T-helper 2 cell treated with Interferon-gamma antibody and Interleukin-4, amounts not matched to agents 5 μg/mL and 100 μg/mL, for 36 hours (primary cell): ENCODE measurements around the gene FREY1.

Experiments
- DNase-seq: peaks from one replicate; pipeline ENCODE4 v3.0.0; 2021; ENCODE audit warnings: low spot score
- H3K27ac Mint-ChIP-seq: one replicate; pipeline ENCODE4 v1.8.0; 2021; ENCODE audit warnings: mild to moderate bottlenecking, mixed read lengths
- H3K27me3 Mint-ChIP-seq: one replicate; pipeline ENCODE4 v1.8.0; 2021; ENCODE audit warnings: low read depth, mixed read lengths
- H3K36me3 Mint-ChIP-seq: one replicate; pipeline ENCODE4 v1.8.0; 2021; ENCODE audit warnings: low read depth, mixed read lengths
- H3K4me1 Mint-ChIP-seq: one replicate; pipeline ENCODE4 v1.8.0; 2021; ENCODE audit warnings: low read depth, mixed read lengths
- H3K4me3 Mint-ChIP-seq: one replicate; pipeline ENCODE4 v1.8.0; 2022; ENCODE audit warnings: mild to moderate bottlenecking, moderate library complexity, mixed read lengths
- H3K9me3 Mint-ChIP-seq: one replicate; pipeline ENCODE4 v1.8.0; 2021; ENCODE audit warnings: mixed read lengths

FREY1 gene

GRCh38 chr11:45885921-45886721, 20.9 kb downstream of the FREY1 start:
- H3K27me3 Mint-ChIP-seq, result peaks cover 4% of the 10 kb centered on the region
- H3K9me3 Mint-ChIP-seq, result no peaks in the 10 kb centered on the region
- no peak for DNase-seq
- peak overlapping the region; percentile 35 for H3K4me3 Mint-ChIP-seq
- no peak overlapping the region for H3K27ac Mint-ChIP-seq
- peaks cover 2% of the 10 kb centered on the region for H3K36me3 Mint-ChIP-seq
- peaks cover 1% of the 10 kb centered on the region for H3K4me1 Mint-ChIP-seq

- H3K36me3 Mint-ChIP-seq, result peaks cover 4% of the 10 kb centered on the region
- H3K27me3 Mint-ChIP-seq, result peaks cover 4% of the 10 kb centered on the region
- DNase-seq, result peak; percentile 39
- peaks cover 1% of the 10 kb centered on the region for H3K4me1 Mint-ChIP-seq
- H3K27ac Mint-ChIP-seq, result no peak within 1 kb of the TSS
- H3K9me3 Mint-ChIP-seq, result no peaks in the 10 kb centered on the region
- H3K4me3 Mint-ChIP-seq, result peak within 1 kb of the TSS; percentile 53
These were observed 21.7 kb downstream of the FREY1 start, which contains the start of gene MAPK8IP1 for GRCh38 chr11:45885274-45885920. Gene MAPK8IP1, plus strand, starts transcription at chr11:45885651. Its CDS starts 170 bp downstream, at chr11:45885821.

- peaks cover 4% of the 10 kb centered on the region for H3K27me3 Mint-ChIP-seq
- DNase-seq, result no peak
- H3K36me3 Mint-ChIP-seq, result peaks cover 4% of the 10 kb centered on the region
- no peaks in the 10 kb centered on the region for H3K9me3 Mint-ChIP-seq
- peak overlapping the region; percentile 53 for H3K4me3 Mint-ChIP-seq
- peaks cover 1% of the 10 kb centered on the region for H3K4me1 Mint-ChIP-seq
- no peak overlapping the region for H3K27ac Mint-ChIP-seq
These were observed 22.4 kb downstream of the FREY1 start for GRCh38 chr11:45884596-45885185.

- Mint-ChIP-seq H3K27ac (no peak overlapping the region), H3K4me1 (peaks cover 1% of the 10 kb centered on the region), H3K9me3 (no peaks in the 10 kb centered on the region), H3K27me3 (peaks cover 4% of the 10 kb centered on the region), H3K4me3 (no peak overlapping the region), H3K36me3 (peaks cover 4% of the 10 kb centered on the region)
- no peak for DNase-seq
These were observed 25.2 kb downstream of the FREY1 start for GRCh38 chr11:45881708-45882368.

GRCh38 chr11:45880772-45881570, 26.1 kb downstream of the FREY1 start:
- H3K9me3 Mint-ChIP-seq, result no peaks in the 10 kb centered on the region
- no peak overlapping the region for H3K4me3 Mint-ChIP-seq
- DNase-seq, result no peak
- H3K4me1 Mint-ChIP-seq, result peaks cover 1% of the 10 kb centered on the region
- H3K36me3 Mint-ChIP-seq, result peaks cover 4% of the 10 kb centered on the region
- H3K27me3 Mint-ChIP-seq, result no peaks in the 10 kb centered on the region
- no peak overlapping the region for H3K27ac Mint-ChIP-seq

- Mint-ChIP-seq H3K9me3 (no peaks in the 10 kb centered on the region), H3K4me3 (no peak overlapping the region), H3K27me3 (no peaks in the 10 kb centered on the region), H3K27ac (no peak overlapping the region), H3K36me3 (peaks cover 8% of the 10 kb centered on the region), H3K4me1 (no peaks in the 10 kb centered on the region)
- DNase-seq, result no peak
These were observed 27.0 kb downstream of the FREY1 start for GRCh38 chr11:45879803-45880686.

GRCh38 chr11:45877845-45878244, 29.2 kb downstream of the FREY1 start:
- Mint-ChIP-seq H3K27ac (no peak overlapping the region), H3K27me3 (no peaks in the 10 kb centered on the region), H3K9me3 (no peaks in the 10 kb centered on the region), H3K36me3 (peaks cover 14% of the 10 kb centered on the region), H3K4me3 (no peak overlapping the region), H3K4me1 (no peaks in the 10 kb centered on the region)
- no peak for DNase-seq

GRCh38 chr11:45877221-45877620, 29.9 kb downstream of the FREY1 start:
- Mint-ChIP-seq H3K4me3 (no peak overlapping the region), H3K4me1 (no peaks in the 10 kb centered on the region), H3K27me3 (no peaks in the 10 kb centered on the region), H3K36me3 (peaks cover 14% of the 10 kb centered on the region), H3K27ac (no peak overlapping the region), H3K9me3 (no peaks in the 10 kb centered on the region)
- DNase-seq, result no peak

GRCh38 chr11:45876401-45876800, 30.7 kb downstream of the FREY1 start:
- peaks cover 14% of the 10 kb centered on the region for H3K36me3 Mint-ChIP-seq
- no peaks in the 10 kb centered on the region for H3K4me1 Mint-ChIP-seq
- H3K27ac Mint-ChIP-seq, result no peak overlapping the region
- H3K9me3 Mint-ChIP-seq, result no peaks in the 10 kb centered on the region
- H3K4me3 Mint-ChIP-seq, result no peak overlapping the region
- no peaks in the 10 kb centered on the region for H3K27me3 Mint-ChIP-seq
- DNase-seq, result no peak

- H3K27me3 Mint-ChIP-seq, result no peaks in the 10 kb centered on the region
- DNase-seq, result peak; percentile 7
- H3K4me1 Mint-ChIP-seq, result no peaks in the 10 kb centered on the region
- no peak overlapping the region for H3K27ac Mint-ChIP-seq
- H3K4me3 Mint-ChIP-seq, result no peak overlapping the region
- H3K9me3 Mint-ChIP-seq, result no peaks in the 10 kb centered on the region
- peaks cover 33% of the 10 kb centered on the region for H3K36me3 Mint-ChIP-seq
These were observed 34.3 kb downstream of the FREY1 start for GRCh38 chr11:45872651-45873356.

GRCh38 chr11:45871638-45872037, 35.4 kb downstream of the FREY1 start:
- Mint-ChIP-seq H3K27ac (no peak overlapping the region), H3K4me1 (no peaks in the 10 kb centered on the region), H3K36me3 (peaks cover 36% of the 10 kb centered on the region), H3K4me3 (no peak overlapping the region), H3K27me3 (no peaks in the 10 kb centered on the region), H3K9me3 (no peaks in the 10 kb centered on the region)
- no peak for DNase-seq

- Mint-ChIP-seq H3K36me3 (peaks cover 40% of the 10 kb centered on the region), H3K9me3 (no peaks in the 10 kb centered on the region), H3K27me3 (no peaks in the 10 kb centered on the region), H3K4me1 (no peaks in the 10 kb centered on the region), H3K4me3 (no peak overlapping the region), H3K27ac (no peak overlapping the region)
- DNase-seq, result no peak
These were observed 36.4 kb downstream of the FREY1 start for GRCh38 chr11:45870706-45871105.
